ENCODE measurements around the gene NPBWR2. TPM values are rescaled to one million over a fixed set of nuclear protein-coding genes. Genes with fewer than 3 reads are reported as not detected.

NPBWR2 gene
- total RNA-seq, 1 experiment from 2014 or later: not detected

DNA sequence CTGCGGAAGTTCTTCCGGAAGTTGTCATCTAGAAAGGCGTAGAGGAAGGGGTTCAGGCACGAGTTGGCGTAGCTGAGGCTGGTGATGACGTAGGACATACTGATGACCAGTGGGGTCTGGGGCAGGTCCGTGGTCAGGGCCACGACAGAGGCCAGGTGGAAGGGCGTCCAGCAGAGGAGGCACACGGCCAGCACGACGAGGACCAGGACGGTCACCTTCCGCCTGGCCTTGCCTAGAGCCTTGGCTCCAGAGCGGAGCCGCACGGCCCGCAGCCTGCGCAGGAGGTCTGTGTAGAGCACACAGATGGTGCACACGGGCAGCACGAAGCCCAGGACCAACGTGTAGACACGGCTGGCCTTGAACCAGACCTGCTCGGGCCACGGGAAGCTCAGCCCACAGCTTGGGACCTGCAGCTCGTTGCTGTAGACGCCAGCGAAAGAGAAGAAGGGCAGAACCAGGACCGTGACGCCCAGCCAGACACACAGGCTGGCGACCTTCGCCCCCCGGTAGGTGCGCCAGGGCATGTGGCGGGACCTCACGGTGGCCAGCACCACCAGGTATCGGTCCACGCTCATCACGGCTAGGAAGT is 1.4 kb downstream of the NPBWR2 start:
- no peak for DNase-seq (ENCODE audit: extremely low read depth, low read depth)

DNA sequence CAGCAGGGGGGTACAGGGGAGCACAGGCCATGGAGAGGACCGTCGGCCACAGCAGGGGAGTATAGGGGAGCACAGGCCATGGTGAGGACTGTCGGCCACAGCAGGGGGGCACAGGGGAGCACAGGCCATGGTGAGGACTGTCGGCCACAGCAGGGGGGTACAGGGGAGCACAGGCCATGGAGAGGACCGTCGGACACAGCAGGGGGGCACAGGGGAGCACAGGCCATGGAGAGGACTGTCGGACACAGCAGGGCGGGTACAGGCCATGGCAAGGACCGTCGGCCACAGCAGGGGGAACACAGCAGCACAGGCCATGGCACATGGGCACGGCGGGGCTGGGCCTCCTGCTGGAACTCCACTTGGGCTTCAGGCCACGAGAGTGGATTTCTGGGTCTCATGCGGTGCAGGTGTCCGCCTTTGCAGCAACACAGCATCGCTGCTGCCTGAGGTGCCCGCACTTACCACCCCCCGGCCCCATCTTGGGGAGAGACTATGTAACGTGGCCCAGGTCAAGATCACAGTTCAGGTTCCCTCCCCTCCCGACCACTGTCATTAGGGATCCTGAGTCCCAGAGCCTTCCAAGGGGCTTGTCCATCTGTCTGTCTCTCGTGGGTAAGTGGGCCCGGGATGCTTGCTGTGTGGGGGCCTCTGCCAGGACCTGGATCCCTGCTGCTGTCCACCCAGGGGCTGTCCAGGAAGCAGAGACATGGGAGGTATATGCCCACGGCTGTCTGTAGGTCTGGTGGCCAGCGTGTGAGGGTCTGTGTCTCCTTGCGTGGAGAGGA is 2.5 kb downstream of the NPBWR2 start:
- no peak for DNase-seq (ENCODE audit: extremely low read depth, low read depth)

DNA sequence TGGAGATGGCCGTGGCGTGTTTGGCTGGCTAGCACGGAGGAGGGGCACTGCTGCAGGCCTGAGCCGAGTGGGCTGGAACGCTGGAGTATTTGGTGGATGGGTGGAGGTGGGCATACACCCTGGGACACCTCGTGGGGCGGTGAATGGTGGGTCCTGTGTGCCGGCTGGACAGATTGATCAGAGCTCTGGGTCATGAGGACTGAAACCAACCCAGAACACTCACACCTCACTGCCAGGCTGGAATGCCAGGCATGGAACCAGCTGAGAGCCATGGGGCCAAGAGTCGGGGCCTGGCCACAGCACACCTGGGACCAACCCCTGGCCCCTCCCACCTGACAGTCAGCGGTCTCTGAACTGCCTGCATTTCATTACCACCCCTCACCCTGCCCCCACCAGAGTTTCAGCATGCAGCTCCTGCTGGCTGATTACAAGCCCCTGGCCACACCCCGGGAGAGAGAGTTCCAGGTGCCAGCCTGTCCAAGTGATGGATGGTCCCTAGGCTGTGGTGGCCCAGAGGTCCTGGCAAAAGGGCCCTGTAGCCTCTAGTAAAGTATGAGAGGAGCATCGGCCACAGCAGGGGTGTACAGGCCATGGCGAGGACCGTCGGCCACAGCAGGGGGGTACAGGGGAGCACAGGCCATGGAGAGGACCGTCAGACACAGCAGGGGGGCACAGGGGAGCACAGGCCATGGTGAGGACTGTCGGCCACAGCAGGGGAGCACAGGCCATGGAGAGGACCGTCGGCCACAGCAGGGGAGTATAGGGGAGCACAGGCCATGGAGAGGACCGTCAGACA is 3.3 kb downstream of the NPBWR2 start:
- DNase-seq (ENCODE audit: extremely low read depth, low read depth): no peak

DNA sequence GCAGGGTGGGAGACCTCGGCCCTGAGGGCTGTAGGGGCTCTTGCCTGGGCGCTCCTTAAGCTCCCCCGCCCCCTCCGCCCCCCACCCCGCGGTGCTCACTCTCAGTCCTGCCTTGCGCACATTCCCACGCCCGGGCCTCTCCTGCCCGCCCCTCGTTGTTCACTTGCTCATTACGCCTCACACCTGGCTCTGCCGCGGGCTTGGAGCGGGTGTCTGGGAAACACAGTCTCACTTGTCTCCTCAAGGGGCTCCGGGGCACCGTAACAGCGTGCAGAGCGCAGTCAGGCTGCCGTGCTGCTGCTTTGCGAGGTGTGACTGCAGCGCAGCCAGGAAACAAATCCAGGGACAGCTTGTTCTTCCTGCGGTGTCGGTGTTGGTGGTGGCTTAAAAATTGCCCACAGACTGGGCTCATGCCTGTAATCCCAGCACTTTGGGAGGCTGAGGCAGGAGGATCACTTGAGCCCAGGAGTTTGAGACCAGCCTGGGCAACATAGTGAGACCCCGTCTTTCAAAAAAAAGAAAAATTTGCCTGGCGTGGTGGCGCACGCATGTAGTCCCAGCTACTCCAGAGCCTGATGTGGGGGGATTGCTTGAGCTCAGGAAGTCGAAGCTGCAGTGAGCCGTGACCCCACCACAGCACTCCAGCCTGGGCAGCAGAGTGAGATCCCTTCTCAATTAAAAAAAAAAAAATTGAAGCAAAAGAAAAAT is 4.6 kb downstream of the NPBWR2 start:
- no peak for DNase-seq (ENCODE audit: extremely low read depth, low read depth)

DNA sequence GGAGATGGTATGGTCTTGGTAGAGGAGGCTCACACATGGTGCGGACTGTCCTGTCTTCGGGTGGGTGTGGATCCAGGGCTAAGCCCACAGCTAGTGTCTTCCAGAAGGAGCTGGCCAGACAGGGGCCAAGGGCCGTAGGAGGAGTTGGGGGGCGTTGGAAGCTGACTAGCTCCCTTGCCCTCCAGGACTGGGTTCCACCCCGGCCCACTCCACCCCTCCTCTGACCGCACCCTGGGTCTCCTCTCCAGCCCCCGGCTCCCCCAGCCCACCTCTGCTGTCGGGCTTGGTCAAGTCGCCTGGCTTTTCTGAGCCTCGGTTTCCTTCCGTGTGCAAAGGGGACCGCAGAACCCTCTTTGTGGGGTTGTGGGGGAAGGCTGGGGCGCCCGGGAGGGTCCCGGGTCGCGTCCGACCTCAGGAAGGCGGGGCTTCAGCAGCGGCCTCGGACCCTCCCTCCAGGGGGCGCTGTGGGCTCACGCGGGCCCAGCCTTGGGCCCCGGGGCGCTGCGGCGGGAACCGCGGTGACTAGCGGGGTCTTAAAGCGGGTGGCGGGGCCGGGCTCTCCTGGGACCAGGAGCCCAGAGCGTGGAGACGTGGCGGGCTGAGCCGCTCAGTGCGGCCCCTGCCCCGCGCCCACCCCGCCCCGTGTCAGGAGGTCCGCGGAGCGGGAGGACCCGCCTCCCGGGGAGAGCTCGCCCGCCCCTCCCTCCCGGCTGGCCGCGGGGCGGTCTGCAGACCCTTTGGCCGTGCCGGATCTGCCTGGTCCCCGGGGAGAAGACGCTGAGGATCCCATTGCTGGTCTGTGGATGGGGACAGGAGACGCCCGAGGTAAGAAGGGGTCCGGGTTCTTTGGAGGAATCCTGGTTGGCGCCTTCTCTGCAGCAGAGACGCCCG is 5.4 kb downstream of the NPBWR2 start:
- DNase-seq (ENCODE audit: extremely low read depth, low read depth): peak; percentile 37

DNA sequence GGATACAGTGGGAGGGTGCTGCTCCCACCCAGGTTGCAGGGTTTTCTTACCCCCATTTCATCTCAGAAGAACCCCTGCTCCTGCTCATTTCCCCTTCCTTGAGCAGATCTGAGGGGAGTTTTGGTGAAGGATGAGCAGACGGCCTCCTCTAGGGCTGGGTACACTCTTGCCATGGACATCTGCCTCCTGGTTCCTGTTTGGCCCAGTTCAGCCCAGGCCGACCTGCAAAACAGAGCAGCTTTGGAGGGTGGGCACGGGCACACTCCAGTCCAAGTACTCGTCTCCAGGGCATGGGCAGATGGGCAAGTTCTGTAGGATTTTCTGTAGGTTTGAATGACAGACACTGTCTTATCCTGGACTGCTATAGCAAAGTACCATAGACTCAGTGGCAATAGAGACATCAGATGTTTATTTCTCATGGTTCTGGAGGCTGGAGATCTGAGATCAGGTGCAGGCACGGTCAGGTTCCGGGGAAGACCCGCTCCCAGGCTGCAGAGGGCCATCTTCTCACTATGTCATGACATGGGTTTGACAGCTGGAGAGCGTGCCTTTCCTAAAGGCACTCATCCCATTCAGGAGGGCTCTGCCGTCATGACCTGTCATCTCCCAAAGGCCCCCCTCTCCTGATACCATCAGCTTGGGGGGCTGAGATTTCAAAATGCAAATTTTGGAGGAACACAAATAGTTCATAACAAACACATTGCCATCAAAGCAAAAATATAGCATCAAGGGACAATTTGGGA is 6.2 kb downstream of the NPBWR2 start:
- DNase-seq (ENCODE audit: extremely low read depth, low read depth): no peak

DNA sequence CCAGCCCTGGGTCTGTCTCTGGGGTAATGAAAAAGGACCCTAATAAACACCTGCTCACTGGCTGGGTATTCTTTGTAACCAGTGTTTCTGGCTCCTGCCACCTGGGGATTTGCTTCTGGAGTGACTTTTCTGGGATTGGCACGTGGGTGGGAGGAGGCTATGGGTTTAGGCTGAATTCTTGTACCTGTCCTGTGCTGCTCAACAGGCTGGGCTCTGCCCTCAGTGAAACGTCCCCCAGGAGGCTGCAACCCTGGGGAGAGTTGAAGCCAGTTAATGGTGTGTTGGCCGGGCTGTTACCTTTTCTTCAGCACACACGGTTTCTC is 6.8 kb downstream of the NPBWR2 start:
- no peak for DNase-seq (ENCODE audit: extremely low read depth, low read depth)

DNA sequence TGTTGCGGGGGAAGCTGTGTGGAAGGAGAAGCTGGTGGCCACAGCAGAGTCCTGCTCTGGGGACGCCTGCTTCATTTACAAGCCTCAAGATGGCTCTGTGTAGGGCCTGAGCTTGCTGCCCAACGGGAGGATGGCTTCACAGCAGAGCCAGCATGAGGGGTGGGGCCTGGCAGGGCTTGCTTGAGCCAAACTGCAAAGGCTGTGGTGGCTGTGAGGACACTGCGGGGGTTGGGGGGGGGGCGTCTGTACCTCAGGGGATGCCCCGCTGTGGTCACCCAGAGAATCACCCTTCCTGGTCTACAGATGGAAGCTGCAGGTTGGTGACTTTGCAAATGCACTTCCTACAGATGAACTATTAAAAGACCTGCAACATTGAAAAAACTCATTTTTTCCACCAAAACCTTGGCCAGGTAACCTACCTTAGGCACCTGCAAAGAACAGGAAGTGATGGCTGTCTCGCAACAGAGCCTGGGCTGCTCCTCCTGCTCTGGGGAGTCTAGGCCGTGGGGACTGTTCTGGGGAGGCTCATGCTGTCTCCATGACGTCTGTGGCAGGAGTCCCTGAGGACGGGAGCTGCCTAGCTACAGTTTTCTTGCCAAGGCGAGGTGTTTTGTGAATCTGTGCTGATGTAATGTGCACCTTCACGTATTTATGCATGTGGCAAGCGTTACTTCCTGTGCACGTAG is 7.3 kb downstream of the NPBWR2 start:
- no peak for DNase-seq (ENCODE audit: extremely low read depth, low read depth)

DNA sequence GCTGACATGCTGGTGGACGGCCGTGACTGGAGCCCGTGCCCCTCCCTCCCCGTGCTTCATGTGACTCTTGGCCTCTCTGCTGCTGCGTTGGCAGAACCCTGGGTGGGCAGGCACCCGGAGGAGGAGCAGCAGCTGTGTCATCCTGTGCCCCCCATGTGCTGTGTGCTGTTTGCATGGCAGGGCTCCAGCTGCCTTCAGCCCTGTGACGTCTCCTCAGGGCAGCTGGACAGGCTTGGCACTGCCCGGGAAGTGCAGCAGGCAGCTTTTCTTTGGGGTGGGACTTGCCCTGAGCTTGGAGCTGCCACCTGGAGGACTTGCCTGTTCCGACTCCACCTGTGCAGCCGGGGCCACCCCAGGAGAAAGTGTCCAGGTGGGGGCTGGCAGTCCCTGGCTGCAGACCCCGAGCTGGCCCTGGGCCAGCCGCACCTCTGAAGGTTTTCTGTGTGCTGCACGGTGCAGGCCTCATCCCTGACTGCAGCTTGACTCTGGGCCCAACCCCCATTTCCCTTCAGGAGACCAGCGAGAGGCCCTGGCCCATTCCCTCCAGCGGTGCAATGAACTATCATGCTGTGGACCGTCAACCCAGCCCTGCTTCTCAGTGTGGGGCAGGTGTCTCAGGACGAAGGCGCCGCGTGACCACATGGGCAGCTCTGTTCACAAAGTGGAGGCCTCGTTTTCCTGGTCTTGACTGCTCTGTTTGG is 8.1 kb downstream of the NPBWR2 start:
- DNase-seq (ENCODE audit: extremely low read depth, low read depth): no peak

DNA sequence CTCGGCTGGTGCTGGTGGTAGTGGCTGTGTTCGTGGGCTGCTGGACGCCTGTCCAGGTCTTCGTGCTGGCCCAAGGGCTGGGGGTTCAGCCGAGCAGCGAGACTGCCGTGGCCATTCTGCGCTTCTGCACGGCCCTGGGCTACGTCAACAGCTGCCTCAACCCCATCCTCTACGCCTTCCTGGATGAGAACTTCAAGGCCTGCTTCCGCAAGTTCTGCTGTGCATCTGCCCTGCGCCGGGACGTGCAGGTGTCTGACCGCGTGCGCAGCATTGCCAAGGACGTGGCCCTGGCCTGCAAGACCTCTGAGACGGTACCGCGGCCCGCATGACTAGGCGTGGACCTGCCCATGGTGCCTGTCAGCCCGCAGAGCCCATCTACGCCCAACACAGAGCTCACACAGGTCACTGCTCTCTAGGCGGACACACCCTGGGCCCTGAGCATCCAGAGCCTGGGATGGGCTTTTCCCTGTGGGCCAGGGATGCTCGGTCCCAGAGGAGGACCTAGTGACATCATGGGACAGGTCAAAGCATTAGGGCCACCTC is 8.8 kb downstream of the NPBWR2 start:
- DNase-seq (ENCODE audit: extremely low read depth, low read depth): no peak

DNA sequence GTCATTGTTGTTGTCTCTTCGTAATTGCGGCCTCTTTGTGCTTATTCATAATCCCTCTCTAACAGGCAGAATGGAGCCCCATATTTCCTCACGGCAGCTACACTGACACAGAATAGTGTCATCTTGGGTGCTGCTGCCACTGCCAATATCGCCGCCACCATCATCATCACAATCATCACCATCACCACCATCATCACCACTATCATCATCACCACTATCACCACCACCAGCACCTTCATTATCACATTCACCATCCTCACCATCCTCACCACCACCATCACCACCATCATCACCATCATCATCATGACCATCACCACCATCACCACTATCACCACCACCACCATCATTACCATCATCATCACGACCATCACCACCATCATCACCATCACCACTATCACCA is 10.8 kb downstream of the NPBWR2 start:
- no peak for DNase-seq (ENCODE audit: extremely low read depth, low read depth)

DNA sequence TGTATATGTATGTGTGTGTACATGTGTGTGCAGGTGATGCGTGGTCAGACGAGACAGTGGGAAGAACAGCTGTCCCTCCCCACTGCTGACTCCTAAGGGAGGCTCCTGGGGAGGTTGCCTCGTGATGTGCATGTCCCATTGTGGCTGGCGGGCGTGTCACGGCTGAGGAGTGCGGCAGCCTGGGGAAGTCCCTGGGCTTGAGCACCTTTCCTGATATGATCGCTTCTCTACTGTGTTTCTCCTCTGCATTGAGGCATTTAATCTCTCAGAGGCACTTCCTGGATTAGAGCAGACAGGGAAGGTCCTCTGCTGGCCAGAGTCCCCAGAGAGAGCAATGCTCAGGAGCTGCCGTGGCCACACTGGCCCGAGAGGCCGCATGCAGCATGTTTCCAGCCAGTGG is 11.4 kb downstream of the NPBWR2 start:
- no peak for DNase-seq (ENCODE audit: extremely low read depth, low read depth)

DNA sequence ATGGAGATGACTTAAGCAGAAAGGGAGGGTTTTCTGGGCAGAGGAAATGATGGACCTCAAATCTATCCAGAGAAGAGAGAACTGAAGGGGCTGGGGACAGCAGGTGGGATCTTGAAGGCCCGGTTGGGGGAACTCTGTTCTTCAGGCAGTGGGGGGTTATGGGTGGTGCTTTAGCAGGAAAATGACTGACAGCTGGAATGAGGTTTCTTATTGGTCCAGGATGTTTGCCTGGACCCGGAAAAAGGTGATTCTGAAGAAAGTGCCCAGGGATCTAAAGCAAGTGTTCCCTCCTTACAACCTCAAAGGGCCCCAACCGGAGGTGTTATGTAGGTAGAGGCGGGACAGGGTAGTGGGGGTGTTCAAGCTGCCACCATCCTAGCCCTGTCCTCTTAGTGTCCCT is 11.9 kb downstream of the NPBWR2 start:
- no peak for DNase-seq (ENCODE audit: extremely low read depth, low read depth)

DNA sequence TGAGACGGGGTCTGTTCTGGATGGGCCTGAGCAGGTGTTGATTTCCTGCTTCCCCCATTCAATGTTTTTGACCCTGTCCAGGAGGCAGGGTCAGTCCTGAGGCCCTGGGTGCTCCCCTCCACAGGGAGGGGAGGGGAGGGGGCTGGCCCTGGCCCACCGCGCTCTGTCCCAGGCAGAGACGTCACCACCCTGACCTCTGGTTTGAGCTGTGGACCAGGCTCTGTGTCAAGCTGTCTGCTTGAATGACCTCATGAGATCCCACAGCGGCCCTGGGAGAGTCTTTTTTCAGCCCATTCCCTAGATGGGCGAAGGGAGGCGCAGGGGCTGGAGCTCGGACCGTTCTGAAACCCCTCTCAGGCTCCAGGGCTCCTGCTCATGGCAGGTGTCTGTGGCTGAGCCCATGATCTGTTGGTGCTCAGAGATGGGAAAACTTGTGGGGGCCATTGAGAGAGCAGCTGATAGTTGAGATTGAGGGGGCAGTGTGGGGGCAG is 14.3 kb downstream of the NPBWR2 start:
- no peak for DNase-seq (ENCODE audit: extremely low read depth, low read depth)

DNA sequence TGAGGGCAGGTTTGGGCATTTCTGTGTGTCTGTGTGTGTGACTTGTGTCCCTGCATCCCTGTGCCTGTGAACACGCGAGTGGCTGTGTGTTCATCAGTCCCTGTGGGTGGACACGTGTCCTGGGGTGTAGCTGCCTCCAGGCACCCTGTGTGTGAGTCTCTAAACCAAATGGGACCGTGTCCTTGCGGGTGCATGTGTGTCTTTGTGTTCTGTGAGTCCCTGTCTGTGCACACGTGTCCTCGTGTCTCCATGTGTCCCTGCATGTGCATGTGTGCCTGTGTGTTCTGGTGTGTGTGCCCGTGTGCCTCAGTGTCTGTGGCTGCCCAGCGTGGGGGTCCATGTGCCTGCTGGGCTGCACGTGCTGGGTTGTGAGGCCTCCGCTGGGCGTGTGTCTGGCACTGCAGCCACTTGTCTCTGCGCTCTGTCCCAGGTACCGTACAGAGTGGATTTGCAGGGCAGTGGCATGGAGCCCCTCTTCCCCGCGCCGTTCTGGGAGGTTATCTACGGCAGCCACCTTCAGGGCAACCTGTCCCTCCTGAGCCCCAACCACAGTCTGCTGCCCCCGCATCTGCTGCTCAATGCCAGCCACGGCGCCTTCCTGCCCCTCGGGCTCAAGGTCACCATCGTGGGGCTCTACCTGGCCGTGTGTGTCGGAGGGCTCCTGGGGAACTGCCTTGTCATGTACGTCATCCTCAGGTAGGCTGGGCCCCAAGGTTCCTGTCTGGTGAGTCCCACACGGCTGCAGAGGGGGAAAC is 14.9 kb downstream of the NPBWR2 start:
- DNase-seq (ENCODE audit: extremely low read depth, low read depth): no peak

DNA sequence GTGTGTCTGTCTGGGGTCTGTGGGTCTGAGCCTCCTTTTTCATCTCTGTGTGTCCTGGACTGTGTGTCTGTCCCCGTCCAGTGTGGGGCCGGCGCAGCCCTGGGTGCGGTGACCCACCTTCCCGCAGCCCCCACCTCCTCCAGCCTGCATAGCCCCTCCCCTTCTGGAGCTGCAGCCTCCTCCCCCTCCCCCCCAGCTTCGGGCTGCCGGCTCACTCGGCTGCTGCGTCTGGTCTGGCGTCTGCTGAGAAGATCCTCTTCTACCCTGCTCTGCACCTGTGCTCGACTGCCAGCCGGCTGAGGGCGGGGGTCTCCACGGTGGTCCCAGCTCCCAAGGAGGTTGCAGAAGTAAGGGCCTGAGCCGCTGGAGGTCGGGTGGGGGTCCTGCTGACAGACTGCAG is 15.6 kb downstream of the NPBWR2 start:
- DNase-seq (ENCODE audit: extremely low read depth, low read depth): no peak

DNA sequence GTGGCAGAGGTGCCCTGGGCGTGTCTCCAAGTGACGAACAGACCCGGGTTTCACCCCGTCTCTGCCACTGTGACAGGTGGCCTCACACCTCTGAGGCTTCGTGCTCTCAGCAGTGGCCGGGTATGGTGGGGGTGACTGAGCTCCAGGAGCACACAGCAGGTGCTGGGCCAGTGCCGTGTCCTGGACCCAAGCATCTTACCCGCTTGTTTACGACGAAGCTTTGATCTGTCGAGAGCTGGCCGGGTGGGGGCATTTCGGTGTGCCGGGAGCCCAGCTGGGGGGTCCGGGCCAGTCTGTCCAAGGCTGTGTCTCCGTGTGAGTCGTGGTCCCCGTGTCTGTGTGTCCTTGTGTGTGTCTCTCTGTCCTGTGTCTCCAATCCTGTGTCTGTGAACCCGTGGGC is 16.0 kb downstream of the NPBWR2 start:
- no peak for DNase-seq (ENCODE audit: extremely low read depth, low read depth)

All from NCI-H460 (cell line).